ENCODE results near the gene TMEM121. TPM values are rescaled to one million over a fixed set of nuclear protein-coding genes. Genes with fewer than 3 reads are reported as not detected.
"Not testable (repeated sequence)": the region's sequence is repeated elsewhere in the genome, so short reads cannot be mapped to it uniquely, and the experiment has no call there.

The TMEM121 gene
- total RNA-seq, 1 donor: 1.8 TPM

DNA sequence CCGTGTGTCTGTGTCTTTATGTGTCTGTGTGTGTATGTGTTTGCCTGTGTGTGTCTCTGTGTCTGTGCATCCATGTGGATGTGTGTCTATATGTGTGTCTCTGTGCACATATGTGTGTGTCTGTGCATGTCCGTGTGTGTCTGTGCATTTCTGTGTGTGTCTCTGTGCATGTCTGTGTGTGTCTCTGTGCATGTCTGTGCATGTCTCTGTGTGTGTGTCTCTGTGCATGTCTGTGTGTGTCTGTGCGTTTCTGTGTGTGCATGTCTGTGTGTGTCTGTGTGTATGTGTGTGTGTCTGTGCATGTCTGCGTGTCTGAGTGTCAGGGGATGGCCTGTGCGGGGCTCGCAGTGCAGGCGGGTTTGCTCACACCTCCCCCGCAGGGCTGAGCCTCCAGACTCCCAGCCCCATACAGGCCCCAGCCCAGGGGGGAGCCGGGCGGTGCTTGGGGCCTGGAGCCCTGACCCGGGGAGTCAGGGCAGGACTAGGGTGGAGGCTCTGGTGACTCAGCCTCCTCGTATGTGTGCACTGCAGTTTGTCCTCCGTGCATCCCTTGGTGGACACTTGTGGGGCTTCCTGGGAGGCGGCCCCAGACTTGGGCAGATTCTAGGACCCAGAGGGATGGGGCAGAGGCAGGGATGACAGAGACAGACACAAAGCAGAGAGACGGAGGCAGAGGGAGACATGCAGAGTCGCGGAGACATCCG is 41.9 kb downstream of the TMEM121 start:
- H2AFZ ChIP-seq (ENCODE audit: low read length); H3K4me3 ChIP-seq (ENCODE audit: insufficient read depth, low read length); DNase-seq (ENCODE audit: insufficient read length, low spot score, missing footprints); H3K27me3 ChIP-seq (ENCODE audit: insufficient read depth, low read length); H3K4me1 ChIP-seq (ENCODE audit: insufficient read depth, low read length); H3K36me3 ChIP-seq (ENCODE audit: insufficient read depth, low read length); H3K9me3 ChIP-seq (ENCODE audit: low read depth, low read length); H4K20me1 ChIP-seq (ENCODE audit: insufficient read depth, low read length); H3K27ac ChIP-seq (ENCODE audit: low read depth, low read length); H3K79me2 ChIP-seq (ENCODE audit: insufficient read depth, low read length); H3K4me2 ChIP-seq (ENCODE audit: insufficient read depth, low read length): not testable (repeated sequence)

DNA sequence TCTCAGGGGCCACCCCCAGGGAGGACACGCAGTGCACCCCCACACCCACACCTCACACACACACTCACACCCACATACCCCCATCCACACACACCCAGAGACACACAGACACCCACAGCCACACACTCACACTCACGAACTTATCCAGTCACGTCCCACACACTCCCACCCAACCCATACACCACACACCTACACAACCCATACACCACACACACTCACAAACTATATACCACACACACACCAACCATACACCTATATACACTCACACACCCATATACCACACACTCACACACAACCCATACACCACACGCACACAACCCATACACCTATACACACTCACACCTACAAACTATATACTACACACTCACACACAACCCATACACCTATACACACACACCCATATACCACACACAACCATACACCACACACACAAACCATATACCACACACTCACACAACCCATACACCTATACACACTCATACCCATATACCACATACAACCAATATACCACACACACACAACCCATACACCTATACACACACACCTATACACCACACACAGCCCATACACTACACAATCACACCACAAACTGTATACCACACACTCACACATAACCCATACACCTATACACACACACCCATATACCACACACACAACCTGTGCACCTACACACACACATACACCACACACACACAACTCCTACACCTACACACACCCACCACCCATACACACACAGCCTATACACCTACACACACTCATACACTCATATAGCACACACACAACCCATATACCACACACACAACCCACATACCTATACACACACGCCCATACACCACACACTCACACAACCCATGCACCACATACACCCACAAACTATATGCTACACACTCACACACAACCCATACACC is 42.7 kb downstream of the TMEM121 start:
- H2AFZ ChIP-seq (ENCODE audit: low read length): no peak overlapping the region
- no peaks in the 10 kb centered on the region for H3K36me3 ChIP-seq (ENCODE audit: insufficient read depth, low read length)
- no peaks in the 10 kb centered on the region for H3K9me3 ChIP-seq (ENCODE audit: low read depth, low read length)
- H3K4me2 ChIP-seq (ENCODE audit: insufficient read depth, low read length): no peak overlapping the region
- H3K4me1 ChIP-seq (ENCODE audit: insufficient read depth, low read length): no peaks in the 10 kb centered on the region
- H3K27me3 ChIP-seq (ENCODE audit: insufficient read depth, low read length): no peaks in the 10 kb centered on the region
- H4K20me1 ChIP-seq (ENCODE audit: insufficient read depth, low read length): no peaks in the 10 kb centered on the region
- H3K79me2 ChIP-seq (ENCODE audit: insufficient read depth, low read length): no peaks in the 10 kb centered on the region
- H3K27ac ChIP-seq (ENCODE audit: low read depth, low read length): no peak overlapping the region
- no peak overlapping the region for H3K4me3 ChIP-seq (ENCODE audit: insufficient read depth, low read length)
- DNase-seq (ENCODE audit: insufficient read length, low spot score, missing footprints): no peak
- TF ChIP-seq, protein P1, sequence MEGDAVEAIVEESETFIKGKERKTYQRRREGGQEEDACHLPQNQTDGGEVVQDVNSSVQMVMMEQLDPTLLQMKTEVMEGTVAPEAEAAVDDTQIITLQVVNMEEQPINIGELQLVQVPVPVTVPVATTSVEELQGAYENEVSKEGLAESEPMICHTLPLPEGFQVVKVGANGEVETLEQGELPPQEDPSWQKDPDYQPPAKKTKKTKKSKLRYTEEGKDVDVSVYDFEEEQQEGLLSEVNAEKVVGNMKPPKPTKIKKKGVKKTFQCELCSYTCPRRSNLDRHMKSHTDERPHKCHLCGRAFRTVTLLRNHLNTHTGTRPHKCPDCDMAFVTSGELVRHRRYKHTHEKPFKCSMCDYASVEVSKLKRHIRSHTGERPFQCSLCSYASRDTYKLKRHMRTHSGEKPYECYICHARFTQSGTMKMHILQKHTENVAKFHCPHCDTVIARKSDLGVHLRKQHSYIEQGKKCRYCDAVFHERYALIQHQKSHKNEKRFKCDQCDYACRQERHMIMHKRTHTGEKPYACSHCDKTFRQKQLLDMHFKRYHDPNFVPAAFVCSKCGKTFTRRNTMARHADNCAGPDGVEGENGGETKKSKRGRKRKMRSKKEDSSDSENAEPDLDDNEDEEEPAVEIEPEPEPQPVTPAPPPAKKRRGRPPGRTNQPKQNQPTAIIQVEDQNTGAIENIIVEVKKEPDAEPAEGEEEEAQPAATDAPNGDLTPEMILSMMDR (IDR thresholded peaks at IDR 0.05; ENCODE audit: extremely low read depth, low read depth, low read length): no peak

DNA sequence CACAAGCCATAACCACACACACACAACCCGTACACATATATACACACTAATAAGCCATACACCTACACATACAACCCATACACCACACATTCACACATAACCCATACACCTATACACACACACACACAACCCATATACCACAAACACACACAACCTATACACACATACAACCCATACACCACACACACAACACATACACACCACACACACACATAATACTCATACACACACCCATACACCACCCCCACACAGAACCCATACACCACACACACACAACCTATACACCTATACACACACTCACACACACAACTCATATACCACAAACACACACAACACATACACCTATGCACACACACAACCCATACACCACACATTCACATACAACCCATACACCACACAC is 44.1 kb downstream of the TMEM121 start:
- no peaks in the 10 kb centered on the region for H3K9me3 ChIP-seq (ENCODE audit: low read depth, low read length)
- H3K4me2 ChIP-seq (ENCODE audit: insufficient read depth, low read length): no peak overlapping the region
- no peak for DNase-seq (ENCODE audit: insufficient read length, low spot score, missing footprints)

DNA sequence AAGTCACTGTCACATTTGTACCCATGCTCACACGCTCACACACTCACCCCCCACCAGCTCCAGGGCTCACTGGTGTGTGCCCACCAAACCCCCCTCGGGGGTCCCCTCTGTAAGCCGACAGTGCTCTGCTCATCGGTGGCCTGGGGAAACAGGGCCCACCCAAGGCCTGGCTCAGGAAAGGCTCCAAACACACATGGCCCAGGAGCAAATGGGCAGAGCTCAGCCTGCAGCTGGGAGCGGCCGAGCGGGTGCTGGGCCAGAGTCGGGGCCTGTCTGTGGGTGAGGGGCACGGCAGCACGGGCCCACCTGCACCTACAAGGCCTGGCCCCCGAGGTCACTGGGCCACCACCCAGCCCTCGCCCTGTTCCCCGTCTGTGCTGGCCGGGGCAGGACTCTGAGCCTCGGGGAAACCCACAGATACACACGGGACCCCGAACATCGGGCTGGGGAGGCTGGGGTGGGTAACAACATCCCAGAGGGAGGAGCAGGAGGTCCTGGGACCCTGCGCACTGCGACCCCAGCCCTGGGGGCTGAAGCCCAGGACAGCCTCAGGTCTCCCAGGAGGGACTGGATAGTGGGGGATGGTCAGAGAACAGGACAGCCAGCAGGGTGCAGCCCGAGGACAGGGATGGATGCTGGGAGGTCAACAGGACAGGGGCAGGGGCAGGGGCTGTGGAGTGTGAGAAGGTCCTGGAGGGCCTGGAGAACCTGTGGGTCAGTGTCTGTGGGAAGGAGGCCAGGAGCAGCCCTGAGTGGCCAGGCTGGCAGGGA is 45.0 kb downstream of the TMEM121 start:
- H3K4me1 ChIP-seq (ENCODE audit: insufficient read depth, low read length); H3K27ac ChIP-seq (ENCODE audit: low read depth, low read length); DNase-seq (ENCODE audit: insufficient read length, low spot score, missing footprints); H3K4me2 ChIP-seq (ENCODE audit: insufficient read depth, low read length); H3K4me3 ChIP-seq (ENCODE audit: insufficient read depth, low read length); H3K79me2 ChIP-seq (ENCODE audit: insufficient read depth, low read length); H3K27me3 ChIP-seq (ENCODE audit: insufficient read depth, low read length); H3K9me3 ChIP-seq (ENCODE audit: low read depth, low read length); H2AFZ ChIP-seq (ENCODE audit: low read length); H3K36me3 ChIP-seq (ENCODE audit: insufficient read depth, low read length); H4K20me1 ChIP-seq (ENCODE audit: insufficient read depth, low read length): not testable (repeated sequence)

More for the DNA sequence above, 44.1 kb downstream of the TMEM121 start:
- TF ChIP-seq, protein P1 (IDR thresholded peaks at IDR 0.05; ENCODE audit: extremely low read depth, low read depth, low read length): no peak
- no peak overlapping the region for H3K27ac ChIP-seq (ENCODE audit: low read depth, low read length)
- no peaks in the 10 kb centered on the region for H3K36me3 ChIP-seq (ENCODE audit: insufficient read depth, low read length)
- no peaks in the 10 kb centered on the region for H3K79me2 ChIP-seq (ENCODE audit: insufficient read depth, low read length)
- H2AFZ ChIP-seq (ENCODE audit: low read length): no peak overlapping the region
- no peaks in the 10 kb centered on the region for H3K27me3 ChIP-seq (ENCODE audit: insufficient read depth, low read length)
- H3K4me1 ChIP-seq (ENCODE audit: insufficient read depth, low read length): no peaks in the 10 kb centered on the region
- H3K4me3 ChIP-seq (ENCODE audit: insufficient read depth, low read length): no peak overlapping the region
- H4K20me1 ChIP-seq (ENCODE audit: insufficient read depth, low read length): no peaks in the 10 kb centered on the region

DNA sequence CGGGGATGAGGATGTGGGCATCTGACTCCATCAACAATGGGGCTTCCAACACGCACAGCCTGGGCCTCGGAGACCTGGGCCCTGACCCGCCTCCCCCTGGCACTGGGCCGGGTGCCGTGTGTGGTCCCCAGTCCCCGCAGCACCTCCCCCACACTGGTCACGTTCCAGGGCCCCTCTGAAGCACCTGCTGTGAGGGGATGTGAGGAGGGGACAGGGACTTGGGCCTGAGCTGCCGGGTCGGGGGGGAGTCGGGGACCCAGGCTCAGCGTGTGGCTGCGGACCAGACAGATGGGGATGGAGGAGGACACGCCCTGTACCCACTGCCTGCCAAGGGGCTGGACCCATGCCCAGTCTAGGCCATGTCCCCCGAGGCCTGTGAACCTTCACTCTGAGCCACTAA is 45.7 kb downstream of the TMEM121 start:
- H3K9me3 ChIP-seq (ENCODE audit: low read depth, low read length); H3K4me3 ChIP-seq (ENCODE audit: insufficient read depth, low read length); H3K4me1 ChIP-seq (ENCODE audit: insufficient read depth, low read length); H4K20me1 ChIP-seq (ENCODE audit: insufficient read depth, low read length); H2AFZ ChIP-seq (ENCODE audit: low read length); DNase-seq (ENCODE audit: insufficient read length, low spot score, missing footprints); H3K79me2 ChIP-seq (ENCODE audit: insufficient read depth, low read length); H3K4me2 ChIP-seq (ENCODE audit: insufficient read depth, low read length); H3K27me3 ChIP-seq (ENCODE audit: insufficient read depth, low read length); H3K36me3 ChIP-seq (ENCODE audit: insufficient read depth, low read length); H3K27ac ChIP-seq (ENCODE audit: low read depth, low read length): not testable (repeated sequence)

DNA sequence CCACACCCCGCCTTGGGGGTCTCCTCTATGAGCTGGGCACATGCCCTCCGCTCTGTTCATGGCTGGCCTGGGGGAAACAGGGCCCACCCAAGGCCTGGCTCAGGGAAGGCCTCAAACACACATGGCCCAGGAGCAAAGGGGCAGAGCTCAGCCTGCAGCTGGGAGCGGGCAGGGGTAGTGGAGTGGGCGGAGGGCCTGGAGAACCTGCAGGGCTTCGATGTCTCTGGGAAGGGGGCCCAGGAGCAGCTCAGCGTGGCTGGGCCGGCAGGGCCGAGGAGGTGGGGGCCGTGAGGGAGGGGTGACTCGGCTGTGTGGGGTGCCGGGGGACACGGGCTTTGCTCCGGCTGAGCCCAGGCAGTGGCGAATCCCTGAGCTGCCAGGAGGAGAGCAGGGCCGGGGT is 47.5 kb downstream of the TMEM121 start:
- H3K4me3 ChIP-seq (ENCODE audit: insufficient read depth, low read length); DNase-seq (ENCODE audit: insufficient read length, low spot score, missing footprints); H3K4me1 ChIP-seq (ENCODE audit: insufficient read depth, low read length); H4K20me1 ChIP-seq (ENCODE audit: insufficient read depth, low read length); H3K4me2 ChIP-seq (ENCODE audit: insufficient read depth, low read length); H3K36me3 ChIP-seq (ENCODE audit: insufficient read depth, low read length); H2AFZ ChIP-seq (ENCODE audit: low read length); H3K9me3 ChIP-seq (ENCODE audit: low read depth, low read length); H3K79me2 ChIP-seq (ENCODE audit: insufficient read depth, low read length); H3K27ac ChIP-seq (ENCODE audit: low read depth, low read length); H3K27me3 ChIP-seq (ENCODE audit: insufficient read depth, low read length): not testable (repeated sequence)

DNA sequence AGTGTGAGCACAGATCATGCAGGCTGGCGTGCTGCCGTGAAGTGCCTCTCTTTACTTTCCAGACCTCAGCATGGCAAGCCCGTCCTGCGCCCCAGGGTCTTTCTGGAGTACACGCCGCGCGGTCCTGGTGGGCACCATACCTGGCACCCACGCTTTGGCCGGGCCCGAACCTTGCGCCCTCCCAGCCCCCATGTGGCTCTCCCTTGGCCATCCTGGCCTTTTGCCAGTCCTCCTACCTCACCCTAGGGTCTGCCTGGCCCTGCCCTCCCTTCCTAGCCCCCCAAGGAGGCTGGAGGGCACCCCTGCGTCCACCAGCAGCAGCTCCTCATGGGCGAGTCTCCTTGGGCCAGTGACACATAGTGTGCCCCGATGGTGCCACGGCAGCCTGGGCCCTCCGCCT is 48.0 kb downstream of the TMEM121 start:
- not testable (repeated sequence) for H3K27ac ChIP-seq (ENCODE audit: low read depth, low read length); H3K27me3 ChIP-seq (ENCODE audit: insufficient read depth, low read length); H3K4me2 ChIP-seq (ENCODE audit: insufficient read depth, low read length); DNase-seq (ENCODE audit: insufficient read length, low spot score, missing footprints); H3K4me3 ChIP-seq (ENCODE audit: insufficient read depth, low read length); H3K36me3 ChIP-seq (ENCODE audit: insufficient read depth, low read length); H3K79me2 ChIP-seq (ENCODE audit: insufficient read depth, low read length); H4K20me1 ChIP-seq (ENCODE audit: insufficient read depth, low read length); H3K9me3 ChIP-seq (ENCODE audit: low read depth, low read length); H2AFZ ChIP-seq (ENCODE audit: low read length); H3K4me1 ChIP-seq (ENCODE audit: insufficient read depth, low read length)
